ENCODE results near the gene PGAM1. TPM values are rescaled to one million over a fixed set of nuclear protein-coding genes. Genes with fewer than 3 reads are reported as not detected.
A peak's percentile ranks its signal among the peaks of the same experiment; 100 is the strongest.

PGAM1 gene
- total RNA-seq, 2 experiments from 2014 or later: 50.7 to 55.5 TPM

GRCh38 chr10:97407211-97407951 is 18.6 kb upstream of the PGAM1 start:
- H3K27me3 ChIP-seq (ENCODE audit: control insufficient read depth in 1 of 2, insufficient read depth in 2 of 2, low read length in 2 of 2): no peaks in the 10 kb centered on the region
- H3K27me3 Mint-ChIP-seq: no peaks in the 10 kb centered on the region
- no peak overlapping the region for H3K27ac ChIP-seq (ENCODE audit: low read depth in 1 of 2, low read length in 2 of 2)
- H3K4me1 ChIP-seq (ENCODE audit: insufficient read depth, low read length): peaks cover 10% of the 10 kb centered on the region
- peaks cover 10% of the 10 kb centered on the region for H3K4me1 Mint-ChIP-seq (ENCODE audit: low read depth)
- peak; percentile 86 for TF ChIP-seq CTCF (IDR thresholded peaks at IDR 0.05)
- intact Hi-C loops (cut with DNase I, micrococcal nuclease): loop anchor here (1.0 to 5.0 kb wide), 6 partner anchors 12 to 325 kb away; partner anchors contain the start of genes EXOSC1 (in 1 of the 2), PGAM1 (in 1 of the 2) and ZDHHC16 (in 1 of the 2)
- ATAC-seq (ENCODE audit: poor library complexity) (peak; percentile 98), DNase-seq (peak in 13 of 14 experiments; percentile 33 to 87 (median 50))
- H3K9me3 ChIP-seq (ENCODE audit: control insufficient read depth in 1 of 2, insufficient read depth in 1 of 2, low read length in 2 of 2): no peaks in the 10 kb centered on the region
- no peaks in the 10 kb centered on the region for H3K36me3 Mint-ChIP-seq (ENCODE audit: low read depth)
- no peaks in the 10 kb centered on the region for H3K9me3 Mint-ChIP-seq
- peak overlapping the region; percentile 78 for H3K27ac Mint-ChIP-seq
- CTCF ChIA-PET: interaction anchor here (0.7 to 1.4 kb wide), 8 partner anchors 9 to 48 kb away, joined by 3 to 8 read pairs (median 3); no protein-coding TSS in a partner anchor
- peak overlapping the region; percentile 63 for H3K4me3 Mint-ChIP-seq
- POLR2A ChIA-PET: interaction anchor here (0.8 kb wide), 1 partner anchor 95 kb away, joined by 3 read pairs; no protein-coding TSS in a partner anchor
- H3K4me3 ChIP-seq (ENCODE audit: low read length): peak overlapping the region; percentile 29
- H3K36me3 ChIP-seq (ENCODE audit: insufficient read depth, low read length): no peaks in the 10 kb centered on the region

GRCh38 chr10:97407952-97408248 is 18.1 kb upstream of the PGAM1 start:
- Mint-ChIP-seq H3K4me1 (ENCODE audit: low read depth) (peaks cover 13% of the 10 kb centered on the region), H3K4me3 (no peak overlapping the region), H3K9me3 (no peaks in the 10 kb centered on the region), H3K27ac (no peak overlapping the region), H3K36me3 (ENCODE audit: low read depth) (no peaks in the 10 kb centered on the region), H3K27me3 (no peaks in the 10 kb centered on the region)
- ChIA-PET POLR2A (no interaction called here), CTCF (interaction anchor here (0.7 to 1.3 kb wide), 3 partner anchors 10 to 46 kb away, joined by 3 read pairs; no protein-coding TSS in a partner anchor)
- Histone ChIP-seq H3K27me3 (ENCODE audit: control insufficient read depth in 1 of 2, insufficient read depth in 2 of 2, low read length in 2 of 2) (no peaks in the 10 kb centered on the region), H3K4me3 (ENCODE audit: low read length) (no peak overlapping the region), H3K4me1 (ENCODE audit: insufficient read depth, low read length) (peaks cover 14% of the 10 kb centered on the region), H3K9me3 (ENCODE audit: control insufficient read depth in 1 of 2, insufficient read depth in 1 of 2, low read length in 2 of 2) (no peaks in the 10 kb centered on the region), H3K27ac (ENCODE audit: low read depth in 1 of 2, low read length in 2 of 2) (no peak overlapping the region), H3K36me3 (ENCODE audit: insufficient read depth, low read length) (no peaks in the 10 kb centered on the region)
- no peak for TF ChIP-seq CTCF (IDR thresholded peaks at IDR 0.05)
- DNase-seq: no peak
- ATAC-seq (ENCODE audit: poor library complexity): no peak
- intact Hi-C loops (cut with DNase I, micrococcal nuclease): loop anchor here (1.0 to 5.0 kb wide), 6 partner anchors 11 to 324 kb away; partner anchors contain the start of genes EXOSC1 (in 1 of the 2), PGAM1 (in 1 of the 2) and ZDHHC16 (in 1 of the 2)

GRCh38 chr10:97408496-97408992 is 17.4 kb upstream of the PGAM1 start:
- intact Hi-C loops (cut with DNase I, micrococcal nuclease): loop anchor here in 1 of 2 experiments (5.0 kb wide), 1 partner anchor 324 kb away; no protein-coding TSS in a partner anchor
- Histone ChIP-seq H3K27ac (ENCODE audit: low read depth in 1 of 2, low read length in 2 of 2) (no peak overlapping the region), H3K4me1 (ENCODE audit: insufficient read depth, low read length) (peaks cover 20% of the 10 kb centered on the region), H3K27me3 (ENCODE audit: control insufficient read depth in 1 of 2, insufficient read depth in 2 of 2, low read length in 2 of 2) (no peaks in the 10 kb centered on the region), H3K36me3 (ENCODE audit: insufficient read depth, low read length) (no peaks in the 10 kb centered on the region), H3K9me3 (ENCODE audit: control insufficient read depth in 1 of 2, insufficient read depth in 1 of 2, low read length in 2 of 2) (no peaks in the 10 kb centered on the region), H3K4me3 (ENCODE audit: low read length) (no peak overlapping the region)
- POLR2A ChIA-PET: no interaction called here
- ATAC-seq (ENCODE audit: poor library complexity): no peak
- H3K4me3 Mint-ChIP-seq: no peak overlapping the region
- no peak for DNase-seq
- no peaks in the 10 kb centered on the region for H3K27me3 Mint-ChIP-seq
- peaks cover 18% of the 10 kb centered on the region for H3K4me1 Mint-ChIP-seq (ENCODE audit: low read depth)
- H3K9me3 Mint-ChIP-seq: no peaks in the 10 kb centered on the region
- CTCF ChIA-PET: interaction anchor here (1.0 to 1.3 kb wide), 2 partner anchors 10 to 45 kb away, joined by 3 read pairs; no protein-coding TSS in a partner anchor
- H3K27ac Mint-ChIP-seq: no peak overlapping the region
- no peaks in the 10 kb centered on the region for H3K36me3 Mint-ChIP-seq (ENCODE audit: low read depth)
- no peak for TF ChIP-seq CTCF (IDR thresholded peaks at IDR 0.05)
